NCI-H146 (cell line): ENCODE results near the gene KRTAP12-1.
A peak's percentile ranks its signal among the peaks of the same experiment; 100 is the strongest.
"Not testable (repeated sequence)": the region's sequence is repeated elsewhere in the genome, so short reads cannot be mapped to it uniquely, and the experiment has no call there.

Experiments used
- DNase-seq: peaks from one replicate; lab custom pipeline; 2025; lab: John Stamatoyannopoulos, UW

The KRTAP12-1 gene

DNA sequence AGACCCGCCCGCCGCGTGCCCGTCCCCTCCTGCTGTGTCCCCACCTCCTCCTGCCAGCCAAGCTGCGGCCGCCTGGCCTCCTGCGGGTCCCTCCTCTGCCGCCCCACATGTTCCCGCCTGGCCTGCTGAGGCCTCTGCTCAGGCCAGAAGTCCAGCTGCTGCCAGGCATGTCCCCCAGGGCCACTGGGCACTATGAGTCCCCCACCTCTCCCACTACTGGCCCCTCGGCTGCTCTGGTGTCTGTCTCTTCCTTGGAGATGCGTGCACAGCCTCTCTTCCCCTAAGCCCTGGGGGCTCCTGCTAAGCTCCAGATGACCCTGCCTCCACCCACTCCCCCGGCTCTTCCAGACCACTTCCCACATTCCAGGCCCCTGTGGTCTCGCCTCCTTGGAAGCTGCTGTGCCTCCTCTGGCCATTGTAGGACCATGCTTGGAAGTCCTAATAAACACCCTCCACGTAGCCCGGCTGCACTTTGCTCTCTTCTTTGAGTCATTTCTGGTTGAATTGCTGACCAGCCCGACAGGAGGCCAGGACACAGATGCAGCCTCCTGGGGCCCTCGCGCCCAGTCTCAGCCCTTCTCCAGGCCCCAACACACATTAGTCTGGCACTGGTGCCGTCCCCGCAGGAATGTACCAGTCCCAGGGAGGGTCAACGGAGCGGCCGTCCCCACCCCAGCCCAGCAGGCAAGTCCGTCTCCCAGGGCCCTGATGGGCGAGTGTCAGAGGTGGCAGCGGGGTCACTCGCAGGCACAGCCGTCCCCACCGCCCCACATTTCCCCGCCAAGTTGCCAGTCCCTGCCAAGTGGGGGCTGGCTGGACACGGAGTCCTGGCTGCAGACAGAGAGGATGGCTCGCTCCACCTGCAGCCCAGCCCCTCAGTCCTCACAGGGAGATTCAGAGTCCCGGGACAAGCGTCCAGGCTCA, 16.1 kb upstream of the KRTAP12-1 start:
- peak; percentile 41 for DNase-seq

DNA sequence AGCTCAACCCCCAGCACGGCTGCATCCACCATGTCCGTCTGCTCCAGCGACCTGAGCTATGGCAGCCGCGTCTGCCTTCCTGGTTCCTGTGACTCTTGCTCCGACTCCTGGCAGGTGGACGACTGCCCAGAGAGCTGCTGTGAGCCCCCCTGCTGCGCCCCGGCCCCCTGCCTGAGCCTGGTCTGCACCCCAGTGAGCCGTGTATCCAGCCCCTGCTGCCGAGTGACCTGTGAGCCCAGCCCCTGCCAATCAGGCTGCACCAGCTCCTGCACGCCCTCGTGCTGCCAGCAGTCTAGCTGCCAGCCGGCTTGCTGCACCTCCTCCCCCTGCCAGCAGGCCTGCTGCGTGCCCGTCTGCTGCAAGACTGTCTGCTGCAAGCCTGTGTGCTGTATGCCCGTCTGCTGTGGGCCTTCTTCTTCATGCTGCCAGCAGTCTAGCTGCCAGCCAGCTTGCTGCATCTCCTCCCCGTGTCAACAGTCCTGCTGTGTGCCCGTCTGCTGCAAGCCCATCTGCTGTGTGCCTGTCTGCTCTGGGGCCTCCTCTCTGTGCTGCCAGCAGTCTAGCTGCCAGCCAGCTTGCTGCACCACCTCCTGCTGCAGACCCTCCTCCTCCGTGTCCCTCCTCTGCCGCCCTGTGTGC, 15.3 kb upstream of the KRTAP12-1 start, which contains the start of gene KRTAP10-12:
KRTAP10-12 (plus strand) TSS at position 1 of the 639 bp plus-strand sequence; CDS start at position 31, 30 bp downstream.
- peak; percentile 41 for DNase-seq

DNA sequence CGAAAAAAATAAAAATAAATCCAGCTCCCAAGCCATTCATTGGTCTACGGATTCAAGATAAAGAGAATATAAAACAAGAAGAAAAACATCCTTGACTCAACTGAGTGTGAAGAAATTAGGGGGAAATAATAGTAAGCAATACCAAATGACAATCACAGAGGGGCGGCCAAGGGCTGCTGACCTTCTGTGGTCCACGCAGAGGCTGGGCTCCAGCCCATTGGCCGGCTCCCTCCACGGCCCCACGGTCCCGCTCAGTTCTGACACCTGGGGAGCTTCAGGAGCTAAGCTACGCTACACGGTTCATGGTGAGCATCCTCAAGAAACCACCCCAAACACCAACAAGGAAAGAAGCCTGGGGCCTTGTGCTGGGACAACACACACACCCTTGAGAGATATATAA, 14.6 kb upstream of the KRTAP12-1 start:
- DNase-seq, result no peak

DNA sequence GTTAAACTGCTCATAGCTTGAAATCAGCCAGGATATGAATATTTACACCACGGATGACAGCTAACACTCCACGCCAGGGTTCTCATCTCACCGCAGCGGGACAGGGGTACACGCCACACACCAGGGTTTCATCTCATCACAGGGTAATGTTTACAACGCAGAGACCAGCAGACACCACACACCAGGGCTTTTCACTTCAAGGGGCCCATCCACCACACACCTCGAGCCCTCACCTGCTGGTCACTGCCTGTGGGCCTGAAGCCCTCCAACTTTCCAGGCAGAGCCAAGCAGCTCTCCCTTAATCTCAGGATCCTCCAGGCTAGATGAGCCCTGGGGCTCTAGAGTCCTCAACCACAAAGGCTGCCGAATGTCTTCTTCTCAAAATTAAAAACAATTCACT, 13.7 kb upstream of the KRTAP12-1 start:
- DNase-seq, result no peak

DNA sequence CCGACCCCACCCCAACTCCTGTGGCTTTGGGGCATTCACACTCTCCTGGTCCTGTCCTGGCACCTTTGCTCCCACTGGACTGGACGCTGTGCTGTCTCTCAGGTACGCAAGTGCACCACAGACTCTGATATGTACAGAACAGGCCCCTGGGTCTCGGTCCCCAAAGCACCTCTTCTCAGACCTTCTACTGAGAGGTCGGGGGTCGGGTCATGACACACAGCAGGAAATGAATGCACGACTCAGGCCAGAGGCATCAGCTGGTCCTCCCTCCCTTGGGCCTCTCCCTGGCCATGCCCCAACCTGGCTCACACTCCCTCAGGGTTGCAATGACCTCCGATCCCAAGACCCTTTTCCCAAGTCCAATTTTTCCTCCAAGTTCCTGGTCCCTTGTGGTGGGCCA, 13.2 kb upstream of the KRTAP12-1 start:
- no peak for DNase-seq

DNA sequence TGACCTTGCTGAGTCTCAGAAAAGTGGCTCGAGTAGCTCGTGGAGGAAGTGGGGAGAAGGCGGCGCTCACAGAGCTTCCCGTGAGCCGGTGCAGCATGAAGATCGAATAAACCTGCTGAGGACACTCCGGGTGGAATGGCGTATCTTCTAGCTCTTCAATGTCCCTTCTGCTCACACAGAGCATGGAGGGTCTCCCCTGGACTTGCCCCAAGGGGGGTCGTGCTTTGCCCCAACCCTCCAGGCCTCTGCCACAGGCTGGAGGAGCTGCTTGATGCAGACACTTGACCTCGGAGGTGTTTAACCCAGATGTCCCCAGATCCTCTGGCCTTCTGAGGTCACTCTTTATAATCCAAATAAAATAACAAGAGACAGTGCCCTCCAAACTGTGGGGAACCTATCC, 12.8 kb upstream of the KRTAP12-1 start:
- DNase-seq, result no peak

DNA sequence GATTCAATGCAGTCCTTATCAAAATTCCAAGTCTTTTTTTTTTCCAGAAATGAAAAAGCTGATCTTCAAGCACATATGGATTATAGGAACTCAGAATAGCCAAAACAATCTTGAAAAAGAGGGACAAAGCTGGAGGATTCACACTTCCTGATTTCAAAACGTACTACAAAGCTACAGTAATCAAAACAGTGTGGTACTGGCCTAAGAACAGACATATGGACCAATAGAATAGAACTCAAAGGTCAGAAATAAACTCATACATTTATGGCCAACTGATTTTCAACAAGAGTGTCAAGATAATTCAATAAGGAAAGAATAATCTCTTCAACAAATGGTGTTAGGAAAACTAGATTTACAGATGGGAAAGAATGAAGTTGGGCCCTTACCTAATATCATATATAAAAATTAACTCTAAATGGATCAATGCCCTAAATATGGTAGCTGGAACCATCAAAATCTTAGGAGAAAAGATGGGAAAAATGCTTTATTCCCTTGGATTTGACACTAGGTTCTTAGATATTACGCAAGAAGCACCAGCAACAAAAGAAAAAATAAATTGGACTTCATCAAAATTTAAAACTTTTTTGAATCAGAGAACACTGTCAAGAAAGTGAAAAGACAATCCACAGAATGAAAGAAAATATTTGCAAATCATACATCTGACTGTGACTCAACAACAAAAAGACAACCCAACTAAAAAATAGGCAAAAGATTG, 11.0 kb upstream of the KRTAP12-1 start:
- no peak for DNase-seq

DNA sequence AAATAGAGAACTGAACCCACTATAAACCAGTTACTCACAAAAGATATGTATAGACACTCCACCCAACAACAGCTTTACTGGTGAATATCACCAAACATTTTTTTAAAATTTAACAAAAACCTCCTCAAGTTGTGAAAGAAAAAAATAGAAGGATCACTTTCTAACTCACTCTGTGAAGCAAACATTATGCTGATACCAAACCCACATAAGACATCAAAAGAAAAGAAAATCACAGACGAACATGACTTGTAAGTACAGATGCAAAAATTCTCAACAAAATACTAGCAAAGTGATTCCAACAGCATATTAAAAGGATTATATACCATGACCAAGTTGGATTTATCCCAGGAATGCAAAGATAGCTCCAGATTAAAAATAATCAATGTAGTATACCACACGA, 9.7 kb upstream of the KRTAP12-1 start:
- no peak for DNase-seq

DNA sequence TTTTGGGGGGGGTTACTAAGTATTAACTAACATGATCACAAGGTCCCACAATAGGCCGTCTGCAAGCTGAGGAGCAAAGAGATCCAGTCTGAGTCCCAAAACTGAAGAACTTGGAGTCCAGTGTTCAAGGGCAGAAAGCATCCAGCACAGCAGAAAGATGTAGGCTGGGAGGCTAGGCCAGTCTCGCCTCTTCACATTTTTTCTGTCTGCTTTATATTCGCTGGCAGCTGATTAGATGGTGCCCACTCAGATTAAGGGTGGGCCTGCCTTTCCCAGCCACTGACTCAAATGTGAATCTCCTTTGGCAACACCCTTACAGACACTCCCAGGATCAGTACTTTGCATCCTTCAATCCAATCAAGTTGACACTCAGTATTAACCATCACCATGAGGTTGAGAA, 7.8 kb upstream of the KRTAP12-1 start:
- not testable (repeated sequence) for DNase-seq

DNA sequence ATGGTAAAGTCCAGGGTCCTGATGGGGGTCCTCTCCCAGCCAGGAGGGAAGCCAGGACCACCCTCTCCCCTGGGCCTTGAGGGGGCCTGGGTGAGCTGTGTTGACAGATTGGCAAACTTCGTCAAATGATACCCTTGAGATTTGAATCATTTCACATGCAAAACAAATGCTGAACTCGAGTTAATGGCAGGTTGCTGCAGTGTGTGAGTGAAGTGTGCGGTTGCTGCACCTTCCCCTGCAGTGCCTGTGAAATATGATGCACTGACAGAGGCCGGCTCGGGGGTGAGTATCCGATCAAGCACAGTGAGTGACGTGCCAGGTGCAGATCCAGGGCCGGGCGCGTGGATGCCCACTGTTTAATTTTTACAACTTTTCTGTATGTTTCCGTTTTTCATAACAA, 5.7 kb upstream of the KRTAP12-1 start:
- no peak for DNase-seq

DNA sequence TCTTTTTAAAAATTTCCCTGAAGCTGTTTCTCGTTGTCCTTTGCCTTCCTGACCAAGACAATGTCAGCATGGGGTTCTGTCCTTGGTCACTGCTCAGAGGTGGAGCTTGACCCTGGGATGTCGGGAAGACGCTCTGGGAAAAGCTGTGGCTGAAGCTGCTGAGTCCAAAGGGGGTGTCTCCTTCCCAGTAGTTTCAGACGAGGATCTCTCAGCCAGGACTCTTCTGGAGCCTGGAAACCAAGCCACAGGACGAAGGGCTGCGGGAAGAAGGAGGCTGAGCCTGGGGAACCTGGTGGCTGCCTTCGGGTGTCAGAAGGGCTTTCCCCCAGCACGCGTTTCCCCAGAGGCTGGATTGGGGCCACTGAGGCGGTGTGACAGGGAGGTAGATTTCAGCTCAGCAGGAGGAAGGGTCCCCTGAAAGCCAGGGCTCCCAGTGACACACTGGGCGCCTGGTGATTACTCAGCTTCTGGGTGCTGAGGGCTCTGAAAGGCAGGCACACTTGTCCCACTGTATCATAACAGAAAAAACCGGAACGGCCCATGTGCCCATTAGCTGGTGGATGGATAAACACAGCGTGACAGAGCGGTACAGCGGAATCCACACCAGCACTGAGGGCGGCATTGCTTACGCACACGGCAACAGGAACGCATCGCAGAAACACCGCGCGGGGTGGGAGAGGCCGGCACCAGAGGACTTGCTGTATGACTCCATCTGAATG, 5.0 kb upstream of the KRTAP12-1 start:
- no peak for DNase-seq

DNA sequence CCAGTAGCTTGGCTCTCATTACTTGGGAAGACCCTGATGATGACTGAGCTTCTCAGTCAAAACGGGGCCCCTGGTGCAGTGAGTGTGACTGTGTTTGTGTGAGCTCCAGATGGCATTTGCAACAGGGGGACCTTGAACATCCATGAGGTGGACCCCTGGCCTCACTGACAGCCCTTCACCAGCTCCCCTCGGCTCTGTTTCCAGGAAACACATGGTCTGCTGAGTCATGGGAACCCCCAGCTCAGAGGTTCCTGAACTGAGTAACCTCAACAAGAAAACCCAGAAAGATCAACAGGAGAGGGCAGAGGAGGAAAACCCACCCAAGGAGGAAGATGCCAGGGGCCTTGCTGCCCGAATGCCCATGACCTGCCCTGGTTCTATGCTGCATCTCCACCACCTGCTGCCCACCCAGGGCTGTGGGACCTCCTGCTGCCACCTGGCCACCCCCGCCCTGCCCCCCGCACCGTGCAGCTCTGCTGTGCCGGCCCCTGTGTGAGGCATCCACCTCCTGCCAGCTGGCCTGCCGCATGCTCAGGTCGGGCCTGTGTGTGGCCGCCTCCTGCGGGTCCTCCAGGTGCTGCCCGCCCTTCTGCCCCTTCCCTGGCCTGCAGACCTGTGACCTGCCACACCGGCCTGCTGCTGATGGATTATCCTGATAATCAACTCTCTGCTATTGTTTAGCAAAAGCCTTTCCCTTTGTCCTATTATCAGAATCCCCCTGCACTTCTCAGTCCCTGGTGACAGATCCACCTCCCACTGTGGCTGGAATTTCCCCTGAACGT, 4.2 kb upstream of the KRTAP12-1 start:
- DNase-seq, result peak; percentile 71

DNA sequence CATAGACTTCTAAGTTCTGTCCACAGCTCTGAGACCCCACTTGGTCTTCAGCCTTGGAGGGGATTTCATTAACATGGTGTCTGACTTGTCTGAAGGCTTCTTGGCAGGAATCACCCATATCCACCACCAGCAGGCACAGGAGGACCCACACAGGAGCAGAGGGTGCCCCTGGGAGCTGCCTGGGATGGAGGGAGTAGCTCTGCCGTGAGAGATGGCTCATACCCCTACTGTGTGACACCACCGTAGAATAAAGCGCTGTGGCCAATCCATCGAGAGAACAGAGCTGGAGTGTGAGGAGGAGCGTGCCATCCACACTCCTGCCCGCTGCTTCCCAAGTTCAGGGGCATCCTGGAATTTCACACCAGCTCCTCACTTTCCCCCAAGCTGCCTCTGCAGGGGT, 3.1 kb upstream of the KRTAP12-1 start:
- DNase-seq, result not testable (repeated sequence)

DNA sequence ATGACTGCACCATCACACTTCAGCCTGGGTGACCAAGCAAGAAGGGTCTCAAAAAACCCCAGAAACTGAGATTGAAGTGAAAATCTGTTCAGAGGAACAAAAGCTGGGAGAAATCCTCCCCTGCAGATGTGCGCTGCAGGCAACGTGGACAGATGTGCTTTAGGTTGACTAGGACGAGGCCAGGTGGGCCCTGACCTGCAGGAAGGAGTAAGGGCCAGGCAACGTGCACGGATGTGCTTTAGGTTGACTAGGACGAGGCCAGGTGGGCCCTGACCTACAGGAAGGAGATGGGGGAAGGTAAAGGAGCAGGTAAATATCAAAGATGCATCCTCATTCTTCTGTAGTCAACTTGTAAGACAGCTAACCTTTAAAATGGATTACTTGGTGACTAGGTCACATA, 2.5 kb upstream of the KRTAP12-1 start:
- DNase-seq, result no peak

DNA sequence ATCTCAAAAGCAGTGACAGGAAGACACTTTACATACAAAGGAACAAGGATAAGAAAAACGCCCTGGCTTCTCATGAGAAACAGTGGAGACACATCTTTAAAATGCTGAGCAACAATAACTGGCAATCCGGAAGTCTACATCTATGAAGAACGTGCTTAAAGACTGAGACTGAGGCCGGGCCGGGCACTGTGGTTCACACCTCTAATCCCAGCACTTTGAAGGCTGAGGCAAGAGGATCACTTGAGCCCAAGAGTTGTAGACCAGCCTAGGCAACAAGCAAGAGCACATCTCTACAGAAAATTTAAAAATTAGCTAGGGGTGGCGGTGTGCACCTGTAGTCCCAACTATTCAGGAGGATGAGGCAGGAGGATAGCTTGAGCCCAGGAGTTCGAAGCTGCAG, 2.1 kb upstream of the KRTAP12-1 start:
- no peak for DNase-seq

DNA sequence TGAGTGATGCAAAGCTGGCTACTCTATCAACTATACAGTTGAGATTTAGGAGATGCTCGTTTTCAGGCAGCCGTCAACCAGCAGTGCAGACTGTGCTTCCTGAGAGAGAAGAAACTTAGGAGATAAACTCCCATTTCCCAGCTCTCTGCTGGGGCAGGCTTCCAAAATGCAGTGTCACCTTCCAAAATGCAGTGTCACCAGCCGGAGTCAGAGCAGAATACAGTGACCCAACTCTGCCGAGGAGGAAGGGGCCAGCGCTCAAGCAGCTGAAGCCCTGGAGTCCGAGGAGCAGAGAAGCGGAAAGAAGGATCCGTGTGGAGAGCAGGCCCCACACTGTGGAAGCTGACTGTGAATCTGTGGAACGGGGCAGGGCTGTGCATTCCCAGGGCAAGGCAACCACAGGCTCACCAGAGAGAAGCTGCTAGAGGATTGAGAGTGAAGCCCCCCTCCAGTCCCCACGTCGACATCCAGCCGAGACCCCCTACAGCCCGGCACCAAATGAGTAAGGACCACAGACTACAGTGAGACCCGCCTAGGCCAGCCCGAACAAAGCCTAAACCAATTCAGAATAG, 703 bp upstream of the KRTAP12-1 start:
- DNase-seq, result no peak

DNA sequence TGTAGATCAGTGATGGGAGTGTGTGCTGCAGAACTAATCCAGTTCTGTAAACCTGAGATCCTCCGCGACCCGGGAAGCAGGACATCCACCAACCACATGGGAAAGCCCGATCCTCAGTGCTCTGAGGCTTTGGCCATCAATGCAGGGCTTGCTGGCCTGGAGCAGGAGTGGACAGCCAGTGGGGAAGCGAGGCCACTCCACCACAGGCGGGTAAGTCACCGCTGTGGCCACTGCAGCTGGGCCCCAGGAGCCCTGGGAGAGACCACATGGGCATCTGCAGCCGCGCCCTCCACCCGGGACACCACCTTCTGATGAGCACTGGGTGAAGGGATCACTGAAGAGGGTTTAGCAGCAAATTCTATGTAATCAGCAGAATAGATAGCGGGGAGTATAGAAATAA, 811 bp downstream of the KRTAP12-1 start:
- no peak for DNase-seq

DNA sequence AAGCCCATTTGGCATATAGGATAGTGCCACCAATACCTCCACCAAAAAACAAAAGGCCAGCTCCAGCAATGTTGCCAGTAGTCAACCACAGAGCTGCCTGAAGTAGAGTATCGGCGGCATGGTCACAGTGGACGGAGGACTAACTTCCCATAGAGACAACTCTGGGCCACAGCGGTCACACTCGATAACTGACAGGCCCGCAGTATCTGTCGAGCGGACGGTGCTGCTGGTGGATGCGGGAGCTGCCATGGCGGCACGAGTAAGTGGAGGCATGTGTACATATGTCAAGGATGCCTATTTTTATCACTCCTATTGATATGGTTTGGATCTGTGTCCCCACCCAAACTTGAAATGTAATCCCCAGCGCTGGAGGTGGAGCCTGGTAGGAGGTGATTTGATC, 4.1 kb downstream of the KRTAP12-1 start:
- DNase-seq, result no peak

DNA sequence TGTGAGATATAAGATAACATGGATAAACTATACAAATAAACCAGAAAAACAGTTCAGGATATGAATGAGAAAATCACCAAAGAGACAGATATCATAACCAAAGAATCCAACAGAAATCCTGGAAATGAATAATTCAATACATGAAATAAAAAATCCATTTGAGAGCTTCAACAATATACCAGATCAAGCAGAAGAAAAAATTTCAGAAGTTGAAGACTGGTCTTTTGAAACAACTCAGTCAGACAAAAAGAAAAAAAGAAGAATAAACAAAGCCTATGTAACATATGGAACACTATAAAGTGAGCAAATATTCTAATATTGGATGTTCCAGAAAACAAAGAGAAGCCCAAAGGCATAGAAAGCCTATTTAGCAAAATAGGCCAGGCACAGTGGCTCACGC, 10.1 kb downstream of the KRTAP12-1 start:
- no peak for DNase-seq

DNA sequence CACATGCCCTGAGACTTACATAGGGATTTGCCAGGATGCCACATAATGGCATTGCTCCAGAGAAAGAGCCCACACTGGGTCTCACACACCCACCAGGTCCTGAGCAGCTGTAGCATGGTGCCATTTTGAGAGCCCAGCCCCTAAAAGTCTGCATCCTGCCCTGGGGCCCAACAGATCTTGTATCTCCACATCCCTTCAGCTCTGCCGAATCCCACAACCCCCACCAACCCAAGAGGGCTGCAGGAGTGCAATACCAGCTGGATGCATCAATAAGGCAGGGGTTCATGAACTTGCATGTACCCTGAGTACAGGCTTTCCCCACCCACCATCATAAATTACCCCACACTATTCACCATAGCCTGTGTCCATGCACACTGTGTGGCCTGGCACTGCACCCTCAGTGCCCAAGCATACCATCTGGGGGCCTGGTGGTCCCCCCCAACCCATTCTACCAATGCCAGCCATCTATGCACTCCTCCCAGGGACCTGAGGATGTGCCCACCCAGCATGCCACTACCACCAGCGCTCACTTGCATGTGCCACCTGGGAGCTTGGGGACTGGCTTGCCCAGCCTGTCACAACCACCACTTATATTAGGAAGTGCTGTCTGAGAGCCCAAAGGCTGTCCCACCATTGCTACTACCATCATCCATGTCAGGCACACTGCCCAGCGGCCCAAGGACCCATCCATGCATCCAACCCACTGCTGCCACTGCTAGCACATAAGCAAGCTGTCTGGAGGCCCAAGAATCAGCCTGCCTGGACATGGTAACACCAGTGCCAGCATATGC, 11.1 kb downstream of the KRTAP12-1 start:
- no peak for DNase-seq
